ENCODE measurements around the gene COG7.

GRCh38 chr16:23452221-23452571 is 793 bp downstream of the COG7 start:
- TF ChIP-seq, protein P1, sequence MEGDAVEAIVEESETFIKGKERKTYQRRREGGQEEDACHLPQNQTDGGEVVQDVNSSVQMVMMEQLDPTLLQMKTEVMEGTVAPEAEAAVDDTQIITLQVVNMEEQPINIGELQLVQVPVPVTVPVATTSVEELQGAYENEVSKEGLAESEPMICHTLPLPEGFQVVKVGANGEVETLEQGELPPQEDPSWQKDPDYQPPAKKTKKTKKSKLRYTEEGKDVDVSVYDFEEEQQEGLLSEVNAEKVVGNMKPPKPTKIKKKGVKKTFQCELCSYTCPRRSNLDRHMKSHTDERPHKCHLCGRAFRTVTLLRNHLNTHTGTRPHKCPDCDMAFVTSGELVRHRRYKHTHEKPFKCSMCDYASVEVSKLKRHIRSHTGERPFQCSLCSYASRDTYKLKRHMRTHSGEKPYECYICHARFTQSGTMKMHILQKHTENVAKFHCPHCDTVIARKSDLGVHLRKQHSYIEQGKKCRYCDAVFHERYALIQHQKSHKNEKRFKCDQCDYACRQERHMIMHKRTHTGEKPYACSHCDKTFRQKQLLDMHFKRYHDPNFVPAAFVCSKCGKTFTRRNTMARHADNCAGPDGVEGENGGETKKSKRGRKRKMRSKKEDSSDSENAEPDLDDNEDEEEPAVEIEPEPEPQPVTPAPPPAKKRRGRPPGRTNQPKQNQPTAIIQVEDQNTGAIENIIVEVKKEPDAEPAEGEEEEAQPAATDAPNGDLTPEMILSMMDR (IDR thresholded peaks at IDR 0.05; ENCODE audit: extremely low read depth in 1 of 2, insufficient read depth in 1 of 2, low read depth in 1 of 2, low read length in 2 of 2), result no peak
- TF ChIP-seq POLR2A (IDR thresholded peaks at IDR 0.05; ENCODE audit: low read depth, low read length), result no peak
- no peak for TF ChIP-seq EZH2 (IDR thresholded peaks at IDR 0.05; ENCODE audit: borderline replicate concordance, low read depth, low read length, severe bottlenecking)
- TF ChIP-seq POLR2AphosphoS5 (IDR thresholded peaks at IDR 0.05; ENCODE audit: insufficient read depth, low read depth, low read length), result no peak
- no peak for TF ChIP-seq MYC (IDR thresholded peaks at IDR 0.05; ENCODE audit: low read depth, low read length)
- no peak for TF ChIP-seq FOS (IDR thresholded peaks at IDR 0.05; ENCODE audit: borderline replicate concordance, insufficient read depth, low read length)
